Breast epithelium (tissue), 4 donors: ENCODE measurements around the gene CSAD. TPM values are rescaled to one million over a fixed set of nuclear protein-coding genes. Genes with fewer than 3 reads are reported as not detected.

Experiments used
- DNase-seq, 2 donors: peaks; one replicate each; pipeline ENCODE4 v3.0.0-alpha.2; 2019; ENCODE audit warnings: low spot score in 2 of 2
- H3K27ac ChIP-seq, 2 donors: fragments of 200-600 bp; sonication (generic) in 1 of 2; one replicate each; pipeline ENCODE4 v1.5.1; 2016 to 2019; ENCODE audit warnings: mild to moderate bottlenecking in 1 of 2
- H3K27me3 ChIP-seq, 2 donors: fragments of 200-600 bp; sonication (generic) in 1 of 2; one replicate each; pipeline versions ENCODE4 v1.5.1 to v1.6.0; 2017 to 2019; ENCODE audit warnings: control low read depth in 1 of 2, mild to moderate bottlenecking in 1 of 2
- H3K36me3 ChIP-seq: fragments of 200-600 bp; one replicate; pipeline ENCODE4 v1.5.1; 2019
- H3K4me1 ChIP-seq, 2 donors: fragments of 200-600 bp; sonication (generic); one replicate each; pipeline ENCODE4 v1.5.1; 2016 to 2019; ENCODE audit warnings: control low read depth in 1 of 2
- H3K4me3 ChIP-seq, 3 donors: fragments of 200-600 bp; sonication (generic); 1 replicate in 2 of 3; 2 replicates in 1 of 3; pipeline ENCODE4 v1.5.1; 2016 to 2019; ENCODE audit warnings: mild to moderate bottlenecking in 3 of 3, moderate library complexity in 2 of 3
- H3K9me3 ChIP-seq, 2 donors: fragments of 200-600 bp; sonication (generic) in 1 of 2; one replicate each; pipeline ENCODE4 v1.5.1; 2016 to 2019; ENCODE audit warnings: control low read depth in 1 of 2
- CTCF ChIP-seq, 3 donors: fragments of 450-650 bp; IDR thresholded peaks; one replicate each; pipeline ENCODE4 v1.5.1; 2016 to 2017; ENCODE audit warnings: antibody characterized with exemption in 3 of 3, mild to moderate bottlenecking in 3 of 3, moderate library complexity in 3 of 3
- POLR2A ChIP-seq: fragments of 450-650 bp; IDR thresholded peaks from one replicate; pipeline ENCODE4 v1.6.1; 2016; ENCODE audit warnings: antibody characterized with exemption, mild to moderate bottlenecking, moderate library complexity
- POLR2AphosphoS5 ChIP-seq, 3 donors: sonication (generic); formaldehyde crosslinking; IDR thresholded peaks; one replicate each; pipeline ENCODE4 v1.6.1; 2017; ENCODE audit warnings: antibody characterized with exemption in 3 of 3
- intact Hi-C: fragments of 100-400 bp; cut with DNase I; formaldehyde crosslinking; loops from one replicate; pipeline ENCODE4 v1.15.1; 2023; ENCODE audit warnings: low total_unique reads
- total RNA-seq, 3 donors: library from RNA; depleted of rRNA; stranded (reverse); fragments of >200 nt; gene quantifications; one replicate each; pipeline ENCODE4 v1.1.0, GENCODE V29; 2016

The CSAD gene
- total RNA-seq, 3 donors from 2014 or later: 60.2 to 74.1 (median 68.8) TPM

GRCh38 chr12:53194973-53195372 is 14.2 kb upstream of the CSAD start:
- no peaks in the 10 kb centered on the region for H3K4me1 ChIP-seq
- TF ChIP-seq CTCF (IDR thresholded peaks at IDR 0.05) (no peak), POLR2A (no peak), POLR2AphosphoS5 (IDR thresholded peaks at IDR 0.05) (no peak)
- no peak for DNase-seq
- no peaks in the 10 kb centered on the region for H3K9me3 ChIP-seq
- no peak overlapping the region for H3K27ac ChIP-seq
- intact Hi-C loops: no loop called here
- no peak overlapping the region for H3K4me3 ChIP-seq
- H3K36me3 ChIP-seq: no peaks in the 10 kb centered on the region
- no peaks in the 10 kb centered on the region for H3K27me3 ChIP-seq

- TF ChIP-seq POLR2AphosphoS5 (IDR thresholded peaks at IDR 0.05) (no peak), POLR2A (no peak)
- intact Hi-C loops: no loop called here
- DNase-seq: peak in 1 of 2 donors; percentile 19
- Histone ChIP-seq H3K27me3 (no peaks in the 10 kb centered on the region), H3K4me1 (no peaks in the 10 kb centered on the region), H3K27ac (no peak overlapping the region), H3K36me3 (no peaks in the 10 kb centered on the region), H3K9me3 (no peaks in the 10 kb centered on the region), H3K4me3 (no peak overlapping the region)
These were observed 13.4 kb upstream of the CSAD start for GRCh38 chr12:53193985-53194716.

- TF ChIP-seq CTCF (IDR thresholded peaks at IDR 0.05) (no peak), POLR2A (no peak), POLR2AphosphoS5 (IDR thresholded peaks at IDR 0.05) (no peak)
- Histone ChIP-seq H3K27me3 (no peaks in the 10 kb centered on the region), H3K36me3 (no peaks in the 10 kb centered on the region), H3K4me1 (no peaks in the 10 kb centered on the region), H3K27ac (no peak overlapping the region), H3K9me3 (no peaks in the 10 kb centered on the region), H3K4me3 (no peak overlapping the region)
- intact Hi-C loops: no loop called here
- peak in 1 of 2 donors; percentile 30 for DNase-seq
These were observed 12.3 kb upstream of the CSAD start for GRCh38 chr12:53193040-53193439.

- TF ChIP-seq CTCF (IDR thresholded peaks at IDR 0.05) (no peak), POLR2AphosphoS5 (IDR thresholded peaks at IDR 0.05) (no peak), POLR2A (no peak)
- intact Hi-C loops: no loop called here
- Histone ChIP-seq H3K27ac (no peak overlapping the region), H3K4me1 (no peaks in the 10 kb centered on the region), H3K4me3 (no peak overlapping the region), H3K36me3 (peaks cover under 1% of the 10 kb centered on the region), H3K9me3 (no peaks in the 10 kb centered on the region), H3K27me3 (no peaks in the 10 kb centered on the region)
- DNase-seq: peak in 1 of 2 donors; percentile 25
These were observed 11.9 kb upstream of the CSAD start for GRCh38 chr12:53192531-53193021.

- Histone ChIP-seq H3K9me3 (no peaks in the 10 kb centered on the region), H3K27ac (no peak overlapping the region), H3K4me3 (no peak overlapping the region), H3K36me3 (peaks cover 7% of the 10 kb centered on the region), H3K4me1 (no peaks in the 10 kb centered on the region), H3K27me3 (no peaks in the 10 kb centered on the region)
- TF ChIP-seq POLR2AphosphoS5 (IDR thresholded peaks at IDR 0.05) (no peak), CTCF (IDR thresholded peaks at IDR 0.05) (no peak), POLR2A (no peak)
- intact Hi-C loops: no loop called here
- DNase-seq: peak in 1 of 2 donors; percentile 20
These were observed 11.3 kb upstream of the CSAD start for GRCh38 chr12:53191885-53192530.
